Hematopoietic multipotent progenitor cell treated with erythropoietin and hydrocortisone succinate and interleukin-3 and kit ligand, for 17 days (in vitro differentiated cells): ENCODE measurements around the gene LRRC59.

Experiments
- DNase-seq: peaks from one replicate; pipeline ENCODE4 v3.0.0-alpha.2; 2015; ENCODE audit warnings: low spot score

LRRC59 gene

GRCh38 chr17:50386510-50386909 lies 10.8 kb downstream of the LRRC59 start:
- no peak for DNase-seq

- DNase-seq: no peak
Measured at GRCh38 chr17:50382931-50383330, 14.4 kb downstream of the LRRC59 start.

GRCh38 chr17:50381920-50382319 lies 15.4 kb downstream of the LRRC59 start:
- no peak for DNase-seq

GRCh38 chr17:50381260-50381815 lies 16.0 kb downstream of the LRRC59 start:
- no peak for DNase-seq

- no peak for DNase-seq
Measured at GRCh38 chr17:50380369-50381259, 16.7 kb downstream of the LRRC59 start.

GRCh38 chr17:50379351-50380132 lies 17.8 kb downstream of the LRRC59 start:
- no peak for DNase-seq

GRCh38 chr17:50375858-50376538 lies 21.3 kb downstream of the LRRC59 start:
- no peak for DNase-seq

- DNase-seq: no peak
Measured at GRCh38 chr17:50373705-50374104, 23.6 kb downstream of the LRRC59 start.

GRCh38 chr17:50372758-50373556 lies 24.4 kb downstream of the LRRC59 start, which contains the start of the genes EME1 and MRPL27:
Gene EME1 (plus strand): TSS chr17:50373229. CDS start chr17:50375209, 1,980 bp downstream.
Gene MRPL27 (minus strand): TSS chr17:50373184. CDS start chr17:50373170, 14 bp downstream.
- peak; percentile 92 for DNase-seq

GRCh38 chr17:50372222-50372757 lies 25.0 kb downstream of the LRRC59 start:
- no peak for DNase-seq

GRCh38 chr17:50371526-50371925 lies 25.8 kb downstream of the LRRC59 start:
- DNase-seq: peak; percentile 40

- no peak for DNase-seq
Measured at GRCh38 chr17:50370052-50370451, 27.3 kb downstream of the LRRC59 start.

GRCh38 chr17:50367401-50367800 lies 29.9 kb downstream of the LRRC59 start:
- DNase-seq: no peak

GRCh38 chr17:50365649-50366393 lies 31.5 kb downstream of the LRRC59 start:
- DNase-seq: no peak

- no peak for DNase-seq
Measured at GRCh38 chr17:50365165-50365564, 32.2 kb downstream of the LRRC59 start.

- no peak for DNase-seq
Measured at GRCh38 chr17:50364715-50365114, 32.6 kb downstream of the LRRC59 start.

GRCh38 chr17:50364061-50364458 lies 33.3 kb downstream of the LRRC59 start:
- no peak for DNase-seq

GRCh38 chr17:50363217-50364060 lies 33.9 kb downstream of the LRRC59 start:
- DNase-seq: no peak

GRCh38 chr17:50362661-50363060 lies 34.7 kb downstream of the LRRC59 start:
- no peak for DNase-seq
